Nephron progenitor cell (in vitro differentiated cells): Measurements from ENCODE around the gene EPHB3.

Experiments used
- DNase-seq: peaks from one replicate; pipeline ENCODE4 v3.0.0; 2021
- H3K27ac Mint-ChIP-seq: 2 replicates; pipeline ENCODE4 v1.8.0; 2021; ENCODE audit warnings: mild to moderate bottlenecking, moderate library complexity, mixed read lengths
- H3K27me3 Mint-ChIP-seq: 2 replicates; pipeline ENCODE4 v1.8.0; 2021; ENCODE audit warnings: mild to moderate bottlenecking, low read depth, mixed read lengths; ENCODE audit not compliant: poor library complexity
- H3K36me3 Mint-ChIP-seq: 2 replicates; pipeline ENCODE4 v1.8.0; 2021; ENCODE audit warnings: low read depth, mixed read lengths
- H3K4me1 Mint-ChIP-seq: 2 replicates; pipeline ENCODE4 v1.8.0; 2021; ENCODE audit warnings: mixed read lengths
- H3K4me3 Mint-ChIP-seq: 2 replicates; pipeline ENCODE4 v1.8.0; 2021; ENCODE audit warnings: mild to moderate bottlenecking, moderate library complexity, mixed read lengths
- H3K9me3 Mint-ChIP-seq: 2 replicates; pipeline ENCODE4 v1.8.0; 2021; ENCODE audit warnings: mild to moderate bottlenecking, moderate library complexity, mixed read lengths
- CTCF ChIP-seq: fragments of 200-600 bp; sonication (generic); IDR thresholded peaks from 2 replicates; pipeline ENCODE4 v1.5.0; 2021; ENCODE audit warnings: antibody characterized with exemption

EPHB3 gene

DNA sequence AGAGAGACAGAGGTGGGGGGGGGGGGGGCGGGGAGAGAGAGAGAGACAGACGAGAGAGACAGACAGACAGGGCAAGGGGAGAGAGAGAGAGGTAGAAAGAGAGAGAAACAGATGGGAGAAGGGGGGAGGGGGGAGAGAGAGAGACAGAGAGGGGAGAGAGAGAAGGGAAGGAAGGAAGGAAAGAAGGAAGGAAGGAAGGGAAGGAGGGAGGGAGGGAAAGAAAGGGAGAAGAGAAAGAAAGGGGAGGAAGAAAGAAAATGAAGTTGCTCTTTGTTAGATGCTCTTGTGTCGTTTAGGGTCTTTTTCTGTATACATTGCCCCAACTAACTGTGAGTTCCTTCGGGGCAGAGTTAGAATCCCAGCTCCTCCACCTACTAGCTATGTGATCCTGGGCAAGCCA lies 19.0 kb upstream of the EPHB3 start:
- DNase-seq: no peak
- H3K36me3 Mint-ChIP-seq: no peaks in the 10 kb centered on the region
- TF ChIP-seq CTCF: no peak
- no peak overlapping the region for H3K4me3 Mint-ChIP-seq
- H3K27me3 Mint-ChIP-seq: peaks cover 82% of the 10 kb centered on the region
- no peak overlapping the region for H3K27ac Mint-ChIP-seq
- peaks cover 21% of the 10 kb centered on the region for H3K4me1 Mint-ChIP-seq
- no peaks in the 10 kb centered on the region for H3K9me3 Mint-ChIP-seq

GRCh38 chr3:184543256-184543655 lies 18.3 kb upstream of the EPHB3 start:
- Mint-ChIP-seq H3K36me3 (no peaks in the 10 kb centered on the region), H3K4me1 (peaks cover 17% of the 10 kb centered on the region), H3K27ac (no peak overlapping the region), H3K4me3 (no peak overlapping the region), H3K27me3 (peaks cover 78% of the 10 kb centered on the region), H3K9me3 (no peaks in the 10 kb centered on the region)
- no peak for TF ChIP-seq CTCF
- DNase-seq: no peak

DNA sequence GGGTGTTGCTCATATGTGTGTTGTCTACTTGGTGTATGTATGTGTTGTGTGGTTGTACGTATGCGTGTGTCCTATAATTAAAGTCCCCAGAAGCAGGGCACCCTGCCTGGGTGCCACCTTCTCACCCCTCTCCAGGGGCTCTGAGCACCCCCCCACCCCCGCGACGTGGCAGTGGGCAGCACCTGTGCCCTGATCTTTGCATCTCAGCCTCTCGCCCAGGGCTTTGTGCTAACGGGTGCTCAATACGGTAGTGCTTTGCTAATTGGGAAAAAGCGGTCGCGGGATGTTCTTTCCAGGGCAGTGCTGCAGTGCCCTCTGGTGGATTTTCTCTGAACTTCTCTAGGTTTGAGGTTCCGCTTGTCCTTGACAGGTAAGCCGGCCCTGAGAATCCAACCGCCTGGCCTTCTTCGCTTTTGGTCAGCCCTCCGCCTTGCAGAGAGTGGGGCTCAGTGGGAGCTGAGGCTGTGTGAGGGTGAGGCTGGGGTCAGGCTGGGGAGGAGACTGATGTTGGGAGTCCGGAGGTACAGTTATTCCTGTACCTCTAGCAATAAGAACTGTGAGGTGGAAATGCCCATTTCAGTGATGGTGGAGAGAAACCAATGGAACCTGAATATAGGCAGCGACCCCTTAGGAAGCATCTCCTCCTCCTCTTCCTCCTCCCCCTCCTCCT lies 17.6 kb upstream of the EPHB3 start:
- TF ChIP-seq CTCF: peak; percentile 88
- Mint-ChIP-seq H3K4me1 (peaks cover 13% of the 10 kb centered on the region), H3K4me3 (no peak overlapping the region), H3K27me3 (peaks cover 71% of the 10 kb centered on the region), H3K36me3 (no peaks in the 10 kb centered on the region), H3K9me3 (no peaks in the 10 kb centered on the region), H3K27ac (no peak overlapping the region)
- peak; percentile 82 for DNase-seq

DNA sequence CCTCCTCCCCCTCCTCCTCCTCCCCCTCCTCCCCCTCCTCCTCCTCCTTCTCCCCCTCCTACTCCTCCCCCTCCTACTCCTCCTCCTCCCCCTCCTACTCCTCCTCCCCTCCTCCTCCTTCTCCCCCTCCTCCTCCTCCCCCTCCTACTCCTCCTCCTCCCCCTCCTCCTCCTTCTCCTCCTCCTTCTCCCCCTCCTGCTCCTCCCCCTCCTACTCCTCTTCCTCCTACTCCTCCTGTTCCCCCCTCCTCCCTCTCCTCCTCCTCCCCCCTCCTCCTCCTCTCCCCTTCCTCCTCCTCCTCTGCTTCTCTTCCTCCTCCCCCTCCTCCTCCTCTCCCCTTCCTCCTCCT lies 17.1 kb upstream of the EPHB3 start:
- TF ChIP-seq CTCF: no peak
- H3K4me3 Mint-ChIP-seq: no peak overlapping the region
- no peak overlapping the region for H3K27ac Mint-ChIP-seq
- H3K9me3 Mint-ChIP-seq: no peaks in the 10 kb centered on the region
- H3K36me3 Mint-ChIP-seq: no peaks in the 10 kb centered on the region
- no peak for DNase-seq
- H3K27me3 Mint-ChIP-seq: peaks cover 66% of the 10 kb centered on the region
- H3K4me1 Mint-ChIP-seq: peaks cover 13% of the 10 kb centered on the region

GRCh38 chr3:184545769-184546168 lies 15.8 kb upstream of the EPHB3 start:
- Mint-ChIP-seq H3K27ac (no peak overlapping the region), H3K4me1 (peaks cover 13% of the 10 kb centered on the region), H3K36me3 (no peaks in the 10 kb centered on the region), H3K27me3 (peaks cover 55% of the 10 kb centered on the region), H3K4me3 (no peak overlapping the region), H3K9me3 (no peaks in the 10 kb centered on the region)
- TF ChIP-seq CTCF: no peak
- DNase-seq: no peak

- no peak for DNase-seq
- no peak for TF ChIP-seq CTCF
- Mint-ChIP-seq H3K9me3 (no peaks in the 10 kb centered on the region), H3K36me3 (no peaks in the 10 kb centered on the region), H3K4me3 (no peak overlapping the region), H3K27me3 (peaks cover 51% of the 10 kb centered on the region), H3K4me1 (peaks cover 13% of the 10 kb centered on the region), H3K27ac (no peak overlapping the region)
These were observed 15.3 kb upstream of the EPHB3 start for GRCh38 chr3:184546252-184546651.
